Vagina (tissue), 2 donors: ENCODE results near the gene GNRH2.

Experiments used
- CTCF ChIP-seq, 3 experiments: fragments of 450-650 bp in 2 of 3; fragments of 200-600 bp in 1 of 3; sonication (generic) in 1 of 3; IDR thresholded peaks; one replicate each; pipeline ENCODE4 v1.5.1; 2017 to 2019; ENCODE audit warnings: antibody characterized with exemption in 3 of 3, mild to moderate bottlenecking in 2 of 3, moderate library complexity in 2 of 3
- POLR2A ChIP-seq, 2 donors: fragments of 450-650 bp; IDR thresholded peaks; one replicate each; pipeline ENCODE4 v1.6.1; 2017; ENCODE audit warnings: antibody characterized with exemption in 2 of 2, mild to moderate bottlenecking in 2 of 2, moderate library complexity in 2 of 2
- POLR2AphosphoS5 ChIP-seq, 2 donors: sonication (generic); formaldehyde crosslinking; IDR thresholded peaks; one replicate each; pipeline ENCODE4 v1.9.0; 2017; ENCODE audit warnings: antibody characterized with exemption in 2 of 2, mild to moderate bottlenecking in 2 of 2, low read depth in 1 of 2; ENCODE audit not compliant: insufficient read depth in 1 of 2

DNA sequence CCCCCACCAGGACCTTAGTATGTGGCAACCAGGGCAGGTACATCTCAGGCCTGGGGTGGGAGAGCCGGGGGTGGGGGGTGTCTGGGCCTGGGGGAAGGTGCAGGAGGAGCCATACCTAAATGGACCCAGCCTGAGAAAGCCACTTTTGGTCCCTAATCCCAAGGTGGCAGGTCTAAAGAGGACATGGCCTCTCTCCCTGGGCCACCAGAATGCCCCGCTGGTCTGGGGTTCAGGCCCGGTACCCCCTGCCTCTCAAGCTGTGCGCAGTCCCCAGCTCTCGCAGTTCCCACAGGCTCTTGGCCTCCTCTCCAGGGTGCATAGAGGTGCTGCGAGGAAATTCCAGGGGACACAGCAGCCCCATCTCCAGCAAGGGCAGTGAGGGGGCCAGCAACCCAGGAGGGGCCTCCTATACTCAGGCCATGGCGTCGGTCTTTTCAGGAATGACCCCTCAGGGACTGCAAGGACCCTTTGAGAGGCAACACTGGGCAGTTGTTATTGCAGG, 42.2 kb downstream of the GNRH2 start:
- TF ChIP-seq CTCF (IDR thresholded peaks at IDR 0.05) (no peak), POLR2A (IDR thresholded peaks at IDR 0.05) (no peak), POLR2AphosphoS5 (IDR thresholded peaks at IDR 0.05; ENCODE audit: insufficient read depth in 1 of 2, low read depth in 1 of 2) (no peak)
